Activated CD8-positive, alpha-beta T cell treated with anti-CD3 and anti-CD28 coated beads for 36 hours (primary cell): ENCODE measurements around the gene SLC29A2. TPM values are rescaled to one million over a fixed set of nuclear protein-coding genes. Genes with fewer than 3 reads are reported as not detected.

ENCODE experiments used
- ATAC-seq: fragments of 200-7000 bp; cut with Tn5 transposase; one replicate; pipeline ENCODE4 v1.10.0; 2021; ENCODE audit warnings: mild to moderate bottlenecking, moderate library complexity
- CTCF ChIA-PET: fragments of 350-600 bp; sonication (Branson Sonifier 250); formaldehyde crosslinking; loops from one replicate; lab custom pipeline; 2021; ENCODE audit warnings: antibody characterized with exemption; lab: Charles Lee
- POLR2A ChIA-PET: fragments of 350-600 bp; sonication (Branson Sonifier 250); formaldehyde crosslinking; loops from one replicate; lab custom pipeline; 2021; ENCODE audit warnings: antibody characterized with exemption; lab: Charles Lee
- DNase-seq: peaks from one replicate; pipeline ENCODE4 v3.0.0-alpha.2; 2020
- H3K27ac Mint-ChIP-seq: one replicate; pipeline ENCODE4 v1.8.0; 2021; ENCODE audit warnings: mild to moderate bottlenecking, mixed read lengths
- H3K27me3 Mint-ChIP-seq: one replicate; pipeline ENCODE4 v1.8.0; 2021; ENCODE audit warnings: mixed read lengths
- H3K36me3 Mint-ChIP-seq: one replicate; pipeline ENCODE4 v1.8.0; 2021; ENCODE audit warnings: low read depth, mixed read lengths
- H3K4me1 Mint-ChIP-seq: one replicate; pipeline ENCODE4 v1.8.0; 2021; ENCODE audit warnings: low read depth, mixed read lengths
- H3K4me3 Mint-ChIP-seq: one replicate; pipeline ENCODE4 v1.8.0; 2021; ENCODE audit warnings: mild to moderate bottlenecking, moderate library complexity, mixed read lengths
- H3K9me3 Mint-ChIP-seq: one replicate; pipeline ENCODE4 v1.8.0; 2021; ENCODE audit warnings: mixed read lengths
- CTCF ChIP-seq: fragments of 200-600 bp; IDR thresholded peaks from one replicate; pipeline ENCODE4 v1.8.0; 2022; ENCODE audit warnings: antibody characterized with exemption, mild to moderate bottlenecking
- intact Hi-C: fragments of 100-400 bp; cut with micrococcal nuclease; formaldehyde crosslinking; loops from one replicate; pipeline ENCODE4 v1.10.0; 2022
- total RNA-seq, 2 experiments: library from RNA; stranded (reverse); gene quantifications; one replicate each; pipeline ENCODE4 v1.2.3, GENCODE V29; 2021

Gene SLC29A2
- total RNA-seq, 2 experiments from 2014 or later, result 11.8 to 12.2 TPM

- ChIA-PET CTCF (interaction anchor here (0.6 to 8.0 kb wide), 27 partner anchors 8 to 269 kb away, joined by 3 to 91 read pairs (median 4); partner anchors contain the start of genes CTSF, DPP3, MRPL11 and NPAS4), POLR2A (interaction anchor here (0.8 to 2.4 kb wide), 5 partner anchors 9 to 269 kb away, joined by 4 to 10 read pairs (median 5); partner anchors contain the start of genes DPP3 and RBM4B)
- no peaks in the 10 kb centered on the region for H3K36me3 Mint-ChIP-seq
- H3K4me3 Mint-ChIP-seq, result no peak overlapping the region
- ATAC-seq, result no peak
- peaks cover 24% of the 10 kb centered on the region for H3K27me3 Mint-ChIP-seq
- H3K9me3 Mint-ChIP-seq, result no peaks in the 10 kb centered on the region
- H3K4me1 Mint-ChIP-seq, result peaks cover 3% of the 10 kb centered on the region
- DNase-seq, result no peak
- no peak for TF ChIP-seq CTCF
- no peak overlapping the region for H3K27ac Mint-ChIP-seq
- intact Hi-C loops, result loop anchor here (5.0 to 10.0 kb wide), 3 partner anchors 33 to 266 kb away; partner anchors contain the start of gene RBM4B
These were observed 37.7 kb upstream of the SLC29A2 start for GRCh38 chr11:66409226-66409625.

DNA sequence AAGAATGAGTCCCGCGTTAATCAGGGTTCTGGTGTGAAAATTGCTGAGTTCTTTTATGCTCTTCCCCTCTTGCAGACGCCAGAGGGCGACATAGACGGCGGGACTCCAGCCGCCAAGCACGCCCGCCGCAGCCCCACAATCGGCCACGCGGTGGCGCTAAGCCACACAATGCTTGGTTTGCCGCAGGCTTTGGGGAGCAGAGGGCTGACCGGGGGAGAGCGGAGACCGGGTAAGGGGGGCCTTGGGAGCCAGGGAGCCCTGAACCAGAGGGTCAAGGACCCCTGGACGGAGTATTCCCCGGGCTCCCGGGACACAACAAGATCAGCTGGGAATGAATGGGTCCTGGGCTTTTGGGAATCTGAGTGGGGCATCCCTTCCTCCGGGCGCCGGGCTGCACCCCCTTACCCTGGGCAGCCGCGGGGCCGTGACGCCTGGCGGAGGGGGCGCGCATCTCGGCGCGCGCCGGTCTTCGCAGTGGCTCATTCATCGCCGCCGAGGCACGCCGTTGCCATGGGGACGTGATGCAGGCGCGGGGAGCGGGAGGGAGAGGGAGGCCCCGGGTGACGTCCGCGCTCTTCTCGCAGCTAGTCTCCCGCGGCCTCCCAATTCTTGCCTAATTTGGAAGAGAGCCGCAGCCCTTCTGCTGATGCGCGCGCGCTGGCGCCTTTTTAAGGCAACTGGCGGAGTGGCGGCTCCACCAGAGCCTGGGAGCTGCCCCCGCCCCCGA lies 37.1 kb upstream of the SLC29A2 start:
- peak overlapping the region; percentile 67 for H3K4me3 Mint-ChIP-seq
- H3K27ac Mint-ChIP-seq, result no peak overlapping the region
- ChIA-PET CTCF (interaction anchor here (0.6 to 8.0 kb wide), 29 partner anchors 9 to 270 kb away, joined by 3 to 91 read pairs (median 4); partner anchors contain the start of genes CTSF, DPP3, MRPL11 and NPAS4), POLR2A (interaction anchor here (0.8 to 2.4 kb wide), 6 partner anchors 10 to 270 kb away, joined by 3 to 10 read pairs (median 4); partner anchors contain the start of genes DPP3 and RBM4B)
- ATAC-seq (peak; percentile 86), DNase-seq (peak; percentile 95)
- H3K27me3 Mint-ChIP-seq, result peaks cover 20% of the 10 kb centered on the region
- intact Hi-C loops, result loop anchor here (5.0 to 10.0 kb wide), 3 partner anchors 34 to 266 kb away; partner anchors contain the start of gene RBM4B
- TF ChIP-seq CTCF, result peak; percentile 100
- peaks cover 3% of the 10 kb centered on the region for H3K4me1 Mint-ChIP-seq
- no peaks in the 10 kb centered on the region for H3K36me3 Mint-ChIP-seq
- no peaks in the 10 kb centered on the region for H3K9me3 Mint-ChIP-seq

DNA sequence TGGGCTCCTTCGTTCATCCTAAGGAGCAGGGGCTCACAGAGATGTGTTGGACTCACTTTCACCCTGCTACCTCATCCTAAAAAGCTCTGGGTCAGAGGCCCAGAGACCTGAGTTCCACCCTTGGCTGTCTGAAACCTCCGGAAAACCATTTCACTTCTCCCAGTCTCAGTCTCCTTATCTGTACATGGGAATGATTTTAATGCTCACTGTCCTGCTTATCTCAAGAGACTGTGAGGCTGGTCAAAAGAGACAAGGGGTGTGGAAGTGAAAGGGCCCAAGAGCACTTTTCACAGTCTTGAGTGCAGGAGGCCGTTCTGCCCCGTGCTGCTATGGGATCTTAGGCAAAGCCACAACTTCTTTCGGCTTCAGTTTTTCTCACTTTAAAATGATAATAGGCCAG lies 36.1 kb upstream of the SLC29A2 start:
- Mint-ChIP-seq H3K27me3 (peaks cover 15% of the 10 kb centered on the region), H3K4me1 (peaks cover 3% of the 10 kb centered on the region), H3K4me3 (no peak overlapping the region), H3K36me3 (no peaks in the 10 kb centered on the region), H3K27ac (no peak overlapping the region), H3K9me3 (no peaks in the 10 kb centered on the region)
- DNase-seq (no peak), ATAC-seq (no peak)
- ChIA-PET POLR2A (interaction anchor here (0.6 to 2.4 kb wide), 3 partner anchors 9 to 72 kb away, joined by 3 to 10 read pairs (median 4); partner anchors contain the start of gene DPP3), CTCF (interaction anchor here (0.8 to 8.0 kb wide), 14 partner anchors 10 to 427 kb away, joined by 3 to 91 read pairs (median 6); partner anchors contain the start of genes DPP3, MRPL11, NPAS4 and PELI3)
- no peak for TF ChIP-seq CTCF
- intact Hi-C loops, result loop anchor here (5.0 to 10.0 kb wide), 3 partner anchors 35 to 267 kb away; partner anchors contain the start of gene RBM4B

- Mint-ChIP-seq H3K27ac (no peak overlapping the region), H3K4me1 (no peaks in the 10 kb centered on the region), H3K4me3 (no peak overlapping the region), H3K27me3 (peaks cover 9% of the 10 kb centered on the region), H3K9me3 (no peaks in the 10 kb centered on the region), H3K36me3 (no peaks in the 10 kb centered on the region)
- ATAC-seq (no peak), DNase-seq (no peak)
- intact Hi-C loops, result no loop called here
- no peak for TF ChIP-seq CTCF
- POLR2A ChIA-PET, result interaction anchor here (0.6 to 0.8 kb wide), 2 partner anchors 100 to 368 kb away, joined by 3 read pairs; no protein-coding TSS in a partner anchor
- CTCF ChIA-PET, result interaction anchor here (1.4 to 2.9 kb wide), 2 partner anchors 9 to 82 kb away, joined by 5 to 15 read pairs; no protein-coding TSS in a partner anchor
These were observed 22.4 kb upstream of the SLC29A2 start for GRCh38 chr11:66393954-66394353.
